ENCODE results near the gene DNAAF2.
A peak's percentile ranks its signal among the peaks of the same experiment; 100 is the strongest.

DNAAF2 gene

DNA sequence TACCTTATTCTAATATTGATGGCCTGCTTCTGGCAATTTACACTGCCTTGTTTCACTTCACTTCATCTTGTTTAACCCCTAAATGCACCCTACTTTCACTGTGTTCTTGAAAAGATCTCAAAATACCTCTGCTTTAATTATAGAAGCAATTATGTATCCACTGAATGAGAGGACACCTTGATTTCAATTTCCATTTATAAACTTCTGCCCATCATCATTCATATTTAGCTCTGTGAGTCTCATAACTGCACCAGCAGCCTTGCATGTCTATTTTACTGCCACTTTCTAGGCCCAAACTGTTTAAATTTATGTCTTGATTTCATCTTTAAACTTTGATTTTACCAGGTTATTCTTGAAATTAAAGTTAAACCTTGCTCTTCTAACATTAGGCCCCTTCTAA lies 7.1 kb upstream of the DNAAF2 start:
- peaks cover 39% of the 10 kb centered on the region for H3K79me2 ChIP-seq (ENCODE audit: insufficient read depth, low read depth)
- peak overlapping the region; percentile 38; the same call in 1 of the 2 replicates for H3K27ac ChIP-seq

GRCh38 chr14:49641697-49642129 lies 6.7 kb upstream of the DNAAF2 start:
- TF ChIP-seq CTCF (conservative IDR thresholded peaks at IDR 0.05; ENCODE audit: low read depth, low read length), result no peak
- Histone ChIP-seq H3K4me1 (ENCODE audit: low read depth, poor library complexity, severe bottlenecking) (peaks cover 35% of the 10 kb centered on the region), H2AFZ (ENCODE audit: low read depth) (no peak overlapping the region), H3K36me3 (ENCODE audit: insufficient read depth) (no peaks in the 10 kb centered on the region), H3K4me3 (IDR thresholded peaks at IDR 0.05; ENCODE audit: insufficient read depth, low read depth, low read length) (no peak overlapping the region), H3K9ac (peak overlapping the region; percentile 6; the same call in 1 of the 2 replicates), H4K20me1 (ENCODE audit: insufficient read depth) (no peaks in the 10 kb centered on the region), H3K27me3 (ENCODE audit: insufficient read depth, low read depth) (no peaks in the 10 kb centered on the region), H3K27ac (peak overlapping the region; percentile 38; the same call in 1 of the 2 replicates), H3K4me2 (peak overlapping the region; percentile 60), H3K79me2 (ENCODE audit: insufficient read depth, low read depth) (peaks cover 43% of the 10 kb centered on the region)

More for the DNA sequence above, 7.1 kb upstream of the DNAAF2 start:
- peak overlapping the region; percentile 60 for H3K4me2 ChIP-seq
- H3K27me3 ChIP-seq (ENCODE audit: insufficient read depth, low read depth), result no peaks in the 10 kb centered on the region
- H4K20me1 ChIP-seq (ENCODE audit: insufficient read depth), result no peaks in the 10 kb centered on the region
- H3K4me1 ChIP-seq (ENCODE audit: low read depth, poor library complexity, severe bottlenecking), result peaks cover 30% of the 10 kb centered on the region
- no peak overlapping the region for H2AFZ ChIP-seq (ENCODE audit: low read depth)
- peak overlapping the region; percentile 6; the same call in 1 of the 2 replicates for H3K9ac ChIP-seq
- H3K4me3 ChIP-seq (IDR thresholded peaks at IDR 0.05; ENCODE audit: insufficient read depth, low read depth, low read length), result no peak overlapping the region
- no peak for TF ChIP-seq CTCF (conservative IDR thresholded peaks at IDR 0.05; ENCODE audit: low read depth, low read length)
- no peaks in the 10 kb centered on the region for H3K36me3 ChIP-seq (ENCODE audit: insufficient read depth)

GRCh38 chr14:49640540-49641417 lies 5.7 kb upstream of the DNAAF2 start:
- Histone ChIP-seq H3K4me3 (IDR thresholded peaks at IDR 0.05; ENCODE audit: insufficient read depth, low read depth, low read length) (no peak overlapping the region), H2AFZ (ENCODE audit: low read depth) (no peak overlapping the region), H3K4me1 (ENCODE audit: low read depth, poor library complexity, severe bottlenecking) (peaks cover 41% of the 10 kb centered on the region), H3K4me2 (peak overlapping the region; percentile 60; the same call in 1 of the 2 replicates), H3K27ac (peak overlapping the region; percentile 38; the same call in 1 of the 2 replicates), H3K27me3 (ENCODE audit: insufficient read depth, low read depth) (no peaks in the 10 kb centered on the region), H4K20me1 (ENCODE audit: insufficient read depth) (no peaks in the 10 kb centered on the region), H3K36me3 (ENCODE audit: insufficient read depth) (no peaks in the 10 kb centered on the region), H3K79me2 (ENCODE audit: insufficient read depth, low read depth) (peaks cover 52% of the 10 kb centered on the region), H3K9ac (no peak overlapping the region)
- no peak for TF ChIP-seq CTCF (conservative IDR thresholded peaks at IDR 0.05; ENCODE audit: low read depth, low read length)

DNA sequence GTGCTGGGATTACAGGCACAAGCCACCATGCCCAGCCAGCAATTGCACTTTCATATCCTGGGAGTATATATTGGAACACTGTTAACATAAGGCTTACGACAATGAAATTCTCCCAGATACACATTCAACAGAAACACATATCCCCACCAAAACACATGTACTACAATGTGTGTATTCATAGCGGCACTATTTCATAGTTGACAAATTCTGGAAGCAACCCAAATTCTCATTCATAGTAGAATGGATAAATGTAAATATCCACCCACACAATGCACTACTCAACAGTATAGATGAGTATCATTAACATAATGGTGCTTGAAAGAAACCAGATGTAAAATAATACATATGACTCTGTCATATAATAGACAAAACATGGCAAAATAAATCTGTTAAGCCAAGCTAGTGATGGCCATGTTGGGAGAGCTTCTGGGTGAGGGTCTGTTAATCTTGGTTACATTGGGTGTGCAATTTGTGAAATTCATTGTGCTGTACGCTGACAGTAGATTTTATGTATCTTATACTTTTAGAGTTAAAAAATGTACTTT lies 2.6 kb upstream of the DNAAF2 start:
- Histone ChIP-seq H3K27ac (no peak overlapping the region), H3K79me2 (ENCODE audit: insufficient read depth, low read depth) (peaks cover 66% of the 10 kb centered on the region), H3K9ac (no peak overlapping the region), H4K20me1 (ENCODE audit: insufficient read depth) (no peaks in the 10 kb centered on the region), H3K4me3 (IDR thresholded peaks at IDR 0.05; ENCODE audit: insufficient read depth, low read depth, low read length) (no peak overlapping the region), H2AFZ (ENCODE audit: low read depth) (no peak overlapping the region), H3K4me2 (peak overlapping the region; percentile 76; the same call in 1 of the 2 replicates), H3K4me1 (ENCODE audit: low read depth, poor library complexity, severe bottlenecking) (peaks cover 39% of the 10 kb centered on the region), H3K27me3 (ENCODE audit: insufficient read depth, low read depth) (no peaks in the 10 kb centered on the region), H3K36me3 (ENCODE audit: insufficient read depth) (no peaks in the 10 kb centered on the region)
- TF ChIP-seq CTCF (conservative IDR thresholded peaks at IDR 0.05; ENCODE audit: low read depth, low read length), result no peak
